ENCODE data around the gene CYFIP1. TPM values are rescaled to one million over a fixed set of nuclear protein-coding genes. Genes with fewer than 3 reads are reported as not detected.

CYFIP1 gene
- total and polyA plus RNA-seq, 2 donors from 2014 or later, result 32.3 to 143 TPM

GRCh38 chr15:22903961-22904534 lies 76.1 kb downstream of the CYFIP1 start:
- TF ChIP-seq CTCF (IDR thresholded peaks at IDR 0.05; ENCODE audit: borderline replicate concordance, extremely low read depth, insufficient read depth), result no peak
- intact Hi-C loops (cut with DNase I), result no loop called here
- Histone ChIP-seq H3K36me3 (ENCODE audit: control insufficient read depth in 2 of 3, insufficient read depth in 3 of 3, low read length in 3 of 3) (peaks cover 2 to 36% (median 25%) of the 10 kb centered on the region in 3 donors), H3K4me1 (ENCODE audit: control insufficient read depth in 2 of 3, insufficient read depth in 2 of 3, low read depth in 1 of 3, low read length in 3 of 3) (no peaks in the 10 kb centered on the region), H3K27ac (ENCODE audit: low read depth in 2 of 2, low read length in 2 of 2) (no peak overlapping the region), H3K9me3 (ENCODE audit: control insufficient read depth in 2 of 3, insufficient read depth in 1 of 3, low read length in 3 of 3) (no peaks in the 10 kb centered on the region), H3K27me3 (ENCODE audit: control insufficient read depth, insufficient read depth, low read length) (no peaks in the 10 kb centered on the region), H3K4me3 (ENCODE audit: low read length in 3 of 3) (no peak overlapping the region), H3K9ac (ENCODE audit: low read length in 3 of 3) (no peak overlapping the region)
- FAIRE-seq, result no peak
- no peak for DNase-seq

GRCh38 chr15:22903427-22903826 lies 76.7 kb downstream of the CYFIP1 start:
- no peak for TF ChIP-seq CTCF (IDR thresholded peaks at IDR 0.05; ENCODE audit: borderline replicate concordance, extremely low read depth, insufficient read depth)
- FAIRE-seq (no peak), DNase-seq (no peak)
- Histone ChIP-seq H3K36me3 (ENCODE audit: control insufficient read depth in 2 of 3, insufficient read depth in 3 of 3, low read length in 3 of 3) (peaks cover 2 to 31% (median 23%) of the 10 kb centered on the region in 3 donors), H3K4me3 (ENCODE audit: low read length in 3 of 3) (no peak overlapping the region), H3K27me3 (ENCODE audit: control insufficient read depth, insufficient read depth, low read length) (no peaks in the 10 kb centered on the region), H3K9ac (ENCODE audit: low read length in 3 of 3) (no peak overlapping the region), H3K9me3 (ENCODE audit: control insufficient read depth in 2 of 3, insufficient read depth in 1 of 3, low read length in 3 of 3) (no peaks in the 10 kb centered on the region), H3K27ac (ENCODE audit: low read depth in 2 of 2, low read length in 2 of 2) (no peak overlapping the region), H3K4me1 (ENCODE audit: control insufficient read depth in 2 of 3, insufficient read depth in 2 of 3, low read depth in 1 of 3, low read length in 3 of 3) (no peaks in the 10 kb centered on the region)
- intact Hi-C loops (cut with DNase I), result no loop called here

GRCh38 chr15:22902981-22903380 lies 77.2 kb downstream of the CYFIP1 start:
- H3K4me1 ChIP-seq (ENCODE audit: control insufficient read depth in 2 of 3, insufficient read depth in 2 of 3, low read depth in 1 of 3, low read length in 3 of 3), result no peaks in the 10 kb centered on the region
- peaks cover 2 to 28% (median 21%) of the 10 kb centered on the region in 3 donors for H3K36me3 ChIP-seq (ENCODE audit: control insufficient read depth in 2 of 3, insufficient read depth in 3 of 3, low read length in 3 of 3)
- H3K4me3 ChIP-seq (ENCODE audit: low read length in 3 of 3), result no peak overlapping the region
- no peak overlapping the region for H3K27ac ChIP-seq (ENCODE audit: low read depth in 2 of 2, low read length in 2 of 2)
- FAIRE-seq, result no peak
- no peak overlapping the region for H3K9ac ChIP-seq (ENCODE audit: low read length in 3 of 3)
- H3K9me3 ChIP-seq (ENCODE audit: control insufficient read depth in 2 of 3, insufficient read depth in 1 of 3, low read length in 3 of 3), result no peaks in the 10 kb centered on the region
- no peaks in the 10 kb centered on the region for H3K27me3 ChIP-seq (ENCODE audit: control insufficient read depth, insufficient read depth, low read length)
- no peak for TF ChIP-seq CTCF (IDR thresholded peaks at IDR 0.05; ENCODE audit: borderline replicate concordance, extremely low read depth, insufficient read depth)
- intact Hi-C loops (cut with DNase I), result no loop called here
- DNase-seq, result no peak

- no peaks in the 10 kb centered on the region for H3K9me3 ChIP-seq (ENCODE audit: control insufficient read depth in 2 of 3, insufficient read depth in 1 of 3, low read length in 3 of 3)
- DNase-seq, result no peak
- peaks cover 2 to 24% (median 17%) of the 10 kb centered on the region in 3 donors for H3K36me3 ChIP-seq (ENCODE audit: control insufficient read depth in 2 of 3, insufficient read depth in 3 of 3, low read length in 3 of 3)
- no peaks in the 10 kb centered on the region for H3K4me1 ChIP-seq (ENCODE audit: control insufficient read depth in 2 of 3, insufficient read depth in 2 of 3, low read depth in 1 of 3, low read length in 3 of 3)
- no peak for FAIRE-seq
- intact Hi-C loops (cut with DNase I), result no loop called here
- no peak overlapping the region for H3K9ac ChIP-seq (ENCODE audit: low read length in 3 of 3)
- H3K4me3 ChIP-seq (ENCODE audit: low read length in 3 of 3), result no peak overlapping the region
- no peak for TF ChIP-seq CTCF (IDR thresholded peaks at IDR 0.05; ENCODE audit: borderline replicate concordance, extremely low read depth, insufficient read depth)
- H3K27ac ChIP-seq (ENCODE audit: low read depth in 2 of 2, low read length in 2 of 2), result no peak overlapping the region
- H3K27me3 ChIP-seq (ENCODE audit: control insufficient read depth, insufficient read depth, low read length), result no peaks in the 10 kb centered on the region
Observed at GRCh38 chr15:22902578-22902977, 77.6 kb downstream of the CYFIP1 start.
